ENCODE measurements around the gene KIF26A. TPM values are rescaled to one million over a fixed set of nuclear protein-coding genes. Genes with fewer than 3 reads are reported as not detected.
A peak's percentile ranks its signal among the peaks of the same experiment; 100 is the strongest.

The KIF26A gene
- total RNA-seq, 4 donors from 2014 or later, result 0.53 to 5.8 (median 1.6) TPM

- no peaks in the 10 kb centered on the region for H3K9me3 ChIP-seq
- DNase-seq, result no peak
- no peak overlapping the region for H3K27ac ChIP-seq
- TF ChIP-seq POLR2A (IDR thresholded peaks at IDR 0.05) (no peak), CTCF (IDR thresholded peaks at IDR 0.05) (no peak)
- H3K4me3 ChIP-seq, result no peak overlapping the region
- no peaks in the 10 kb centered on the region for H3K27me3 ChIP-seq
- no peaks in the 10 kb centered on the region for H3K36me3 ChIP-seq
- no peaks in the 10 kb centered on the region for H3K4me1 ChIP-seq
Observed at GRCh38 chr14:104195878-104196277, 57.5 kb downstream of the KIF26A start.

- no peaks in the 10 kb centered on the region for H3K9me3 ChIP-seq
- H3K36me3 ChIP-seq, result no peaks in the 10 kb centered on the region
- H3K27ac ChIP-seq, result no peak overlapping the region
- peak in 1 of 3 donors; percentile 20 for DNase-seq
- TF ChIP-seq CTCF (IDR thresholded peaks at IDR 0.05), result no peak
- no peak for TF ChIP-seq POLR2A (IDR thresholded peaks at IDR 0.05)
- no peaks in the 10 kb centered on the region for H3K27me3 ChIP-seq
- H3K4me3 ChIP-seq, result no peak overlapping the region
- no peaks in the 10 kb centered on the region for H3K4me1 ChIP-seq
Observed at GRCh38 chr14:104196461-104197140, 58.2 kb downstream of the KIF26A start.

- no peaks in the 10 kb centered on the region for H3K9me3 ChIP-seq
- TF ChIP-seq CTCF (IDR thresholded peaks at IDR 0.05) (no peak), POLR2A (IDR thresholded peaks at IDR 0.05) (no peak)
- H3K4me1 ChIP-seq, result no peaks in the 10 kb centered on the region
- no peak overlapping the region for H3K4me3 ChIP-seq
- no peaks in the 10 kb centered on the region for H3K36me3 ChIP-seq
- DNase-seq, result no peak
- no peaks in the 10 kb centered on the region for H3K27me3 ChIP-seq
- no peak overlapping the region for H3K27ac ChIP-seq
Observed at GRCh38 chr14:104197449-104198247, 59.3 kb downstream of the KIF26A start.

GRCh38 chr14:104199266-104199895, 61.0 kb downstream of the KIF26A start:
- no peak for DNase-seq
- Histone ChIP-seq H3K4me3 (no peak overlapping the region), H3K4me1 (no peaks in the 10 kb centered on the region), H3K36me3 (no peaks in the 10 kb centered on the region), H3K27ac (no peak overlapping the region), H3K27me3 (no peaks in the 10 kb centered on the region), H3K9me3 (no peaks in the 10 kb centered on the region)
- no peak for TF ChIP-seq CTCF (IDR thresholded peaks at IDR 0.05)
- TF ChIP-seq POLR2A (IDR thresholded peaks at IDR 0.05), result no peak

- DNase-seq, result no peak
- Histone ChIP-seq H3K27ac (no peak overlapping the region), H3K36me3 (no peaks in the 10 kb centered on the region), H3K4me3 (no peak overlapping the region), H3K4me1 (no peaks in the 10 kb centered on the region), H3K27me3 (no peaks in the 10 kb centered on the region), H3K9me3 (no peaks in the 10 kb centered on the region)
- TF ChIP-seq POLR2A (IDR thresholded peaks at IDR 0.05) (no peak), CTCF (IDR thresholded peaks at IDR 0.05) (no peak)
Observed at GRCh38 chr14:104200106-104200505, 61.7 kb downstream of the KIF26A start.
